Sigmoid colon (tissue), 7 donors: ENCODE results near the gene ZDHHC1. TPM values are rescaled to one million over a fixed set of nuclear protein-coding genes. Genes with fewer than 3 reads are reported as not detected.
A peak's percentile ranks its signal among the peaks of the same experiment; 100 is the strongest.

Experiments
- DNase-seq: peaks from one replicate; pipeline ENCODE4 v3.0.0-alpha.2; 2019
- H3K27ac ChIP-seq, 4 donors: fragments of 200-600 bp; sonication (generic); one replicate each; pipeline ENCODE4 v1.5.1; 2016 to 2019; ENCODE audit warnings: mild to moderate bottlenecking in 1 of 4
- H3K27me3 ChIP-seq, 3 donors: fragments of 200-600 bp; sonication (generic); one replicate each; pipeline ENCODE4 v1.5.1; 2019; ENCODE audit warnings: mild to moderate bottlenecking in 1 of 3
- H3K36me3 ChIP-seq, 4 donors: fragments of 200-600 bp; sonication (generic); one replicate each; pipeline ENCODE4 v1.5.1; 2016 to 2019
- H3K4me1 ChIP-seq, 4 donors: fragments of 200-600 bp; sonication (generic); one replicate each; pipeline ENCODE4 v1.5.1; 2017 to 2019
- H3K4me3 ChIP-seq, 4 donors: fragments of 200-600 bp; sonication (generic); one replicate each; pipeline ENCODE4 v1.5.1; 2017 to 2019; ENCODE audit warnings: mild to moderate bottlenecking in 2 of 4, moderate library complexity in 1 of 4
- H3K9me3 ChIP-seq, 4 donors: fragments of 200-600 bp in 3 of 4; sonication (generic) in 3 of 4; one replicate each; pipeline versions ENCODE4 v1.5.1 to v1.6.1; 2013 to 2019
- CTCF ChIP-seq, 4 experiments: fragments of 450-650 bp in 3 of 4; fragments of 200-600 bp in 1 of 4; IDR thresholded peaks; one replicate each; pipeline ENCODE4 v1.5.1; 2016 to 2019; ENCODE audit warnings: antibody characterized with exemption in 4 of 4, mild to moderate bottlenecking in 3 of 4, moderate library complexity in 2 of 4
- EP300 ChIP-seq, 4 donors: sonication (generic); formaldehyde crosslinking; IDR thresholded peaks; one replicate each; pipeline ENCODE4 v1.6.1; 2017; ENCODE audit warnings: antibody characterized with exemption in 4 of 4
- POLR2A ChIP-seq, 2 donors: fragments of 450-650 bp; IDR thresholded peaks; one replicate each; pipeline ENCODE4 v1.6.1; 2016; ENCODE audit warnings: antibody characterized with exemption in 2 of 2, mild to moderate bottlenecking in 2 of 2, moderate library complexity in 2 of 2
- POLR2AphosphoS5 ChIP-seq, 4 donors: sonication (generic); formaldehyde crosslinking; IDR thresholded peaks; one replicate each; pipeline ENCODE4 v1.6.1; 2017; ENCODE audit warnings: antibody characterized with exemption in 4 of 4
- WGBS, 2 donors: extraction: QIAGEN DNeasy Blood & Tissue Kit; methylation state at CpG; one replicate each; pipeline ENCODE4 v1.1.7; 2013; 5-methylcytosine and 5-hydroxymethylcytosine counted together
- intact Hi-C: fragments of 100-400 bp; cut with DNase I; formaldehyde crosslinking; loops from one replicate; pipeline ENCODE4 v1.15.1; 2023
- polyA plus RNA-seq, 3 donors: library from polyadenylated mRNA; stranded (reverse); fragments of 200-250 nt; gene quantifications; one replicate each; pipeline ENCODE4 v1.2.3, GENCODE V29; 2013
- total RNA-seq, 4 donors: library from RNA; depleted of rRNA; stranded (reverse); fragments of >200 nt; gene quantifications; one replicate each; pipeline ENCODE4 v1.1.0, GENCODE V29; 2016
- donor health status: healthy with polysubstance abuse.
- donor health status: Bipolar disorder and iron deficiency.
- donor health status: healthy.

Gene ZDHHC1
- total and polyA plus RNA-seq, 7 donors: 4.2 to 18.3 (median 12.7) TPM

- Histone ChIP-seq H3K36me3 (peaks cover 0 to 7% (median 0%) of the 10 kb centered on the region in 4 donors), H3K4me1 (peaks cover 0 to 25% (median 11%) of the 10 kb centered on the region in 4 donors), H3K4me3 (no peak overlapping the region), H3K27ac (no peak overlapping the region), H3K9me3 (no peaks in the 10 kb centered on the region), H3K27me3 (no peaks in the 10 kb centered on the region)
- no peak for DNase-seq
- 91 to 94% methylated on average over 9 of the region's 9 CpGs for WGBS, 2 donors
- intact Hi-C loops: loop anchor here (5.0 kb wide), 1 partner anchor 37 kb away; no protein-coding TSS in a partner anchor
- TF ChIP-seq POLR2AphosphoS5 (IDR thresholded peaks at IDR 0.05): no peak
- no peak for TF ChIP-seq POLR2A (IDR thresholded peaks at IDR 0.05)
- no peak for TF ChIP-seq CTCF (IDR thresholded peaks at IDR 0.05)
- TF ChIP-seq EP300 (IDR thresholded peaks at IDR 0.05): no peak
Observed at GRCh38 chr16:67409631-67410030, 6.6 kb downstream of the ZDHHC1 start.

GRCh38 chr16:67407788-67408452 lies 8.4 kb downstream of the ZDHHC1 start:
- Histone ChIP-seq H3K4me1 (peaks cover 0 to 17% (median 11%) of the 10 kb centered on the region in 4 donors), H3K27ac (no peak overlapping the region), H3K27me3 (no peaks in the 10 kb centered on the region), H3K36me3 (no peaks in the 10 kb centered on the region), H3K9me3 (no peaks in the 10 kb centered on the region), H3K4me3 (no peak overlapping the region)
- intact Hi-C loops: loop anchor here (5.0 kb wide), 1 partner anchor 36 kb away; no protein-coding TSS in a partner anchor
- no peak for TF ChIP-seq POLR2A (IDR thresholded peaks at IDR 0.05)
- no peak for TF ChIP-seq EP300 (IDR thresholded peaks at IDR 0.05)
- TF ChIP-seq CTCF (IDR thresholded peaks at IDR 0.05): no peak
- no peak for TF ChIP-seq POLR2AphosphoS5 (IDR thresholded peaks at IDR 0.05)
- WGBS, 2 donors: 77 to 86% methylated on average over 6 of the region's 6 CpGs
- DNase-seq: no peak

GRCh38 chr16:67407176-67407787 lies 9.0 kb downstream of the ZDHHC1 start:
- no peak for DNase-seq
- H3K36me3 ChIP-seq: no peaks in the 10 kb centered on the region
- H3K9me3 ChIP-seq: no peaks in the 10 kb centered on the region
- peaks cover 0 to 17% (median 11%) of the 10 kb centered on the region in 4 donors for H3K4me1 ChIP-seq
- H3K4me3 ChIP-seq: no peak overlapping the region
- 92 to 93% methylated on average over 7 of the region's 7 CpGs for WGBS, 2 donors
- H3K27ac ChIP-seq: peak overlapping the region in 3 of 4 donors; percentile 53 to 62 (median 59)
- no peaks in the 10 kb centered on the region for H3K27me3 ChIP-seq
- no peak for TF ChIP-seq EP300 (IDR thresholded peaks at IDR 0.05)
- TF ChIP-seq CTCF (IDR thresholded peaks at IDR 0.05): no peak
- no peak for TF ChIP-seq POLR2AphosphoS5 (IDR thresholded peaks at IDR 0.05)
- TF ChIP-seq POLR2A (IDR thresholded peaks at IDR 0.05): no peak
- intact Hi-C loops: loop anchor here (5.0 kb wide), 1 partner anchor 35 kb away; no protein-coding TSS in a partner anchor

GRCh38 chr16:67406111-67406971 lies 9.9 kb downstream of the ZDHHC1 start:
- Histone ChIP-seq H3K36me3 (no peaks in the 10 kb centered on the region), H3K4me3 (no peak overlapping the region), H3K27ac (peak overlapping the region; percentile 25 to 62 (median 56)), H3K9me3 (no peaks in the 10 kb centered on the region), H3K4me1 (peaks cover 0 to 17% (median 11%) of the 10 kb centered on the region in 4 donors), H3K27me3 (no peaks in the 10 kb centered on the region)
- peak; percentile 80 for DNase-seq
- WGBS, 2 donors: 85 to 89% methylated on average over 18 of the region's 18 CpGs
- intact Hi-C loops: loop anchor here (5.0 kb wide), 1 partner anchor 34 kb away; no protein-coding TSS in a partner anchor
- peak in 1 of 4 donors; percentile 12 for TF ChIP-seq POLR2AphosphoS5 (IDR thresholded peaks at IDR 0.05)
- TF ChIP-seq EP300 (IDR thresholded peaks at IDR 0.05): no peak
- no peak for TF ChIP-seq POLR2A (IDR thresholded peaks at IDR 0.05)
